CD4-positive, alpha-beta T cell treated with Interleukin-15 for 1 hour (primary cell): Measurements from ENCODE around the gene TTC39B.
"Not testable (repeated sequence)": the region's sequence is repeated elsewhere in the genome, so short reads cannot be mapped to it uniquely, and the experiment has no call there.

Experiments
- DNase-seq: peaks from one replicate; pipeline ENCODE4 v3.0.0-alpha.2; 2020

TTC39B gene

GRCh38 chr9:15306757-15307522 lies at the start of gene TTC39B:
TSS of gene TTC39B (minus strand) at chr9:15307216. CDS start at chr9:15307125, 91 bp downstream.
- DNase-seq, result peak; percentile 85

GRCh38 chr9:15355669-15356068 lies 48.7 kb upstream of the TTC39B start:
- DNase-seq, result no peak

- DNase-seq, result no peak
Observed at GRCh38 chr9:15354713-15355112, 47.7 kb upstream of the TTC39B start.

GRCh38 chr9:15353892-15354291 lies 46.9 kb upstream of the TTC39B start:
- no peak for DNase-seq

GRCh38 chr9:15352306-15352705 lies 45.3 kb upstream of the TTC39B start:
- no peak for DNase-seq

GRCh38 chr9:15349892-15350761 lies 43.1 kb upstream of the TTC39B start:
- DNase-seq, result no peak

- no peak for DNase-seq
Observed at GRCh38 chr9:15346837-15347236, 39.8 kb upstream of the TTC39B start.

- DNase-seq, result no peak
Observed at GRCh38 chr9:15344191-15344590, 37.2 kb upstream of the TTC39B start.

- DNase-seq, result no peak
Observed at GRCh38 chr9:15333376-15333881, 26.4 kb upstream of the TTC39B start.

GRCh38 chr9:15332939-15333338 lies 25.9 kb upstream of the TTC39B start:
- no peak for DNase-seq

GRCh38 chr9:15329539-15330109 lies 22.6 kb upstream of the TTC39B start:
- DNase-seq, result no peak

GRCh38 chr9:15328946-15329345 lies 21.9 kb upstream of the TTC39B start:
- DNase-seq, result no peak

GRCh38 chr9:15322695-15323094 lies 15.7 kb upstream of the TTC39B start:
- not testable (repeated sequence) for DNase-seq

GRCh38 chr9:15319661-15320060 lies 12.6 kb upstream of the TTC39B start:
- not testable (repeated sequence) for DNase-seq

- DNase-seq, result no peak
Observed at GRCh38 chr9:15317836-15318235, 10.8 kb upstream of the TTC39B start.

- no peak for DNase-seq
Observed at GRCh38 chr9:15311607-15312006, 4.6 kb upstream of the TTC39B start.

GRCh38 chr9:15310107-15310850 lies 3.3 kb upstream of the TTC39B start:
- no peak for DNase-seq

GRCh38 chr9:15308511-15308910 lies 1.5 kb upstream of the TTC39B start:
- DNase-seq, result no peak

- DNase-seq, result no peak
Observed at GRCh38 chr9:15307523-15307841, 466 bp upstream of the TTC39B start.

GRCh38 chr9:15306068-15306756 lies 804 bp downstream of the TTC39B start:
- DNase-seq, result peak; percentile 42

- DNase-seq, result no peak
Observed at GRCh38 chr9:15305470-15305869, 1.5 kb downstream of the TTC39B start.

GRCh38 chr9:15304632-15305031 lies 2.4 kb downstream of the TTC39B start:
- no peak for DNase-seq
